ENCODE data around the gene CDKN2AIPNL. TPM values are rescaled to one million over a fixed set of nuclear protein-coding genes. Genes with fewer than 3 reads are reported as not detected.
"Not testable (repeated sequence)": the region's sequence is repeated elsewhere in the genome, so short reads cannot be mapped to it uniquely, and the experiment has no call there.

CDKN2AIPNL gene
- total RNA-seq, 1 experiment from 2014 or later, result 75.7 TPM

DNA sequence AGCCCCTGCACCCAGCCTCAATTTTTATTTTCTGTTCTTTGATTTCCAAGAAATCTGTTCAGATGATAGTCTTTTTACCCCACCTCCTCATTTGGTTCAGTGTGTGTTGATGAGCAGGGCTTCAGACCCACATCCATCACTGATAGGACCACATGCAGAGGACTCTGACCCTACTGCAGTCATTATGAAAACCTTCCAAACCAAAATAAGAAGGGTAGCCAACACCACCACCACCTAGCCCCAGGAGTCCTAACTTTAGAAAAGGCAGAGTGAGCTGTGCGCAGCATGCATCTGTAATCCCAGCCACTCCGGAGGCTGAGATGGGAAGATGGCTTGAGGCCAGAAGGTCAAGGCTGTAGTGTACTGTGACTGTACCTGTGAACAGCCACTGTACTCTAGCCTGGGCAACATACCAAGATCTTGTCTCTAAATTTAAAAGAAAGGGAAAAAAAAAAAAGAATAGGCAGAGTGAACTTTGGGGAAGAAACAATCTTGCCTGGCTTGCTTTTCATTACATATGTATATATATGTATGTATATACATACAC, 13.0 kb downstream of the CDKN2AIPNL start:
- no peak for DNase-seq (ENCODE audit: low read depth)

DNA sequence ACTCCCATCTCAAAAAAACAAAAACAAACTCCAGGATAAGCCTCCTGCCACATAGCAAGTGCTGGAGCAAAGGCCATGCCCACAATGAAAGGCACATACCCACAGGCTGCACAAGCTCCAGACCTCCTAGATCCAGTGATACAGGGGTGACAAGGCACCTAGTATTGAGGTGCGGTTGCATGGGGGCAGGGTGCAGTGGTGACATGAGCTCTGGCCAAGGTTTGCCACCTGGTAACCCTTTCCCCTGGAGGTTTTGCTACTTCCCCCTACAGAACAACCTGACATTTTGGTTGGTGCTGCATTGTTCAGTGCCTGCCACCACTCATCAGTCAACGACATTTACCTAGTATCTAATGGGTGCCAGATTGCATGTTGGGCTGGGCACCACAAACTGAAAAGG, 14.5 kb downstream of the CDKN2AIPNL start:
- DNase-seq (ENCODE audit: low read depth), result no peak

DNA sequence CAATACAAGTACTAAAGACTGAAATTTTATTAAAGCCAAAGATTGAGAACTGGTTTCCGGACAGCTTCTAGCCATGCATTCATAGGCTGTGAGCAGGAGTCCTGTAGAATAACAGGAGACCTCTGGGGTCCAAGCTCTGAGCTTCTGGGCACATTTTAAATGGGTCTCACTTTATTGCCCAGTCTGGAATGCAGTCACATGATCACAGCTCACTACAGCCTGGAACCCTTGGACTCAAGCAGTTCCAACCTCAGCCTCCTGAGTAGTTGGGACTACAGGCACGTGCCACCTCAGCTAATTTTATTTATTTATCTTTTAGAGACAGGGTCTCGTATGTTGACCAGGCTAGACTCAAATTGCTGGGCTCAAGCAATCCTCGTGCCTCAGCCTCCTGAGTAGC, 15.4 kb downstream of the CDKN2AIPNL start:
- no peak for DNase-seq (ENCODE audit: low read depth)

DNA sequence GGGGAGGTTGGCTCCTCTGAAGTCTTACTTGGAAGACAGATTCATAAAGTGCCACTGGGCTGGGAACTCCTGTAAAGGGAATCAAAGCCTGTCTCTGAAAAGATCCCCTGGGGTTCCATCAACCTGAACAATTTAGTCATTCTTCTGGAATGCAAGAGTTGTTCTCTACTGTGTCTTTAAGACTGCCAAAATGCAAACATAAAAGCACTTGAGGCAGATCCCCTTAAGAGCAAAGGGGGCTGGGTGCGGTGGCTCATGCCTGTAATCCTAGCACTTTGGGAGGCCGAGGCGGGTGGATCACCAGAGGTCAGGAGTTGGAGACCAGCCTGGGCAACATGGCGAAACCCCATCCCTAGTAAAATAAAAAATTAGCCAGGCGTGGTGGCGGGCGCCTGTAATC, 16.7 kb downstream of the CDKN2AIPNL start:
- no peak for DNase-seq (ENCODE audit: low read depth)

DNA sequence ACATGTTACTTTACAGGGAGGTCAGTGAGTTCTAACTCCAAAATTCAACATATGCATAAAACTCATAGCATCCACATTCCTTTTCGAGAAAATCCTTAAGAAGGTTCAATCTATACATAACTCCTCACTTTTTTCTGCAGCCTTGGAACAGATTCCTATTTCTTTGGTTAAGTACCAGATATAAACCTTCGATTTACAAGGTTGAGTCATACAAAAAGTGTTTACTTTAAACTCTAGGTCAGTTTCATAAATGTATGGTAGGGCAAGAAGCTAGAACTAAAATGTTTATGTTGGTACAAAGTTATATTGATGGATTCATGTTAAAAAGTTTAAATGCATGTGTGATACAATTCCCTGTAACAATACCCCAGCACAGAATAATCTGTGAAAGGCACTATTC, 19.4 kb downstream of the CDKN2AIPNL start:
- no peak for DNase-seq (ENCODE audit: low read depth)

DNA sequence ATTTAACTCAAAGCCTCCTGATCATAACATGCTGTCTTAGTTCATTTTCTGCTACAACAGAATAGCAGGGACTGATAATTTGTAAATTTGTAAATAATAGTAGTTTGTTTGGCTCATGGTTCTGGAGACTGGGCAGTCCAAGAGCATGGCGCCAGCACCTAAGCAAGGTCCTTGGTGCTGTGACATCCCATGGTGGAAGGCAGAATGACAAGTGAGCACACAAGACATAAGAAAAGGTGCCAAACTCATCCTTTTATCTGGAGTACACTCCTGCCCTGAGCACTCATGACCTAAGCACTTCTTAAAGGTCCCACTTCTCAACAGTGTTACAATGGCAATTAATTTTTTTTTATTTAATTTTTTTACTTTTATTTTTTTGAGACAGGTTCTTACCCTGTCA, 24.2 kb downstream of the CDKN2AIPNL start:
- no peak for DNase-seq (ENCODE audit: low read depth)

DNA sequence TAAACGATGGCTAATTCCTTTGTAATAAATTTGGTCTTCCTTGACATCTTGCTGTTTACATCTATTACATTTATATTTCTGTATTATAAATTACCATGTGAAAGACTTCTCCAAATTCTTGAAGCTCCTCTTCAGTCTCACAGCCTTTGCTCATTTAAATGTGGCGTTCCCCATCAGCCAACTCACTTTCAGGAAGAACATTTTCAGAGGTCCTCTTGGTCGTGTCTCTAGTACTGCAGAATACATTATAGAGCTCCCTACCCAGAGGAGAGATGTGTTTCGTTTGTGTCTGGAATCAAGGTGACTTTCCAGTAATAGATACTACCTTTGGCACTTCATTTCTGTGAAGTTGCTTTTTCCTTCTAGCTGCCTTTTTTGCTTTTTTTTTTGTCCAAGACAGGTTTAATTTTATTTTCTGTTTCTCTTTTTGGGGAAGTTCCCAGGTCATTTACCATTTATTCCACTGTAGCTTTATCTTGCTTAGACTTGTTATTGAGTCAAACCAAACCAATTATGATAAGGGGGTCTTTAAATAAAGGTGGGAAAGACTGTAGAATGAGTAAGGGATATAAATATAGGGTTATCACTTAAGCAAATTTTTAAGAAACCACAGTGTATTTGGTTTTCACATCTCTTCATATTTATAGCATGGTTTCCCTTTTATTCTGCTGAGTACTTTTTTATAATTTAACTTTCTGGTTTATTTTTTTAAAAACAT, 27.5 kb downstream of the CDKN2AIPNL start:
- DNase-seq (ENCODE audit: low read depth), result no peak

DNA sequence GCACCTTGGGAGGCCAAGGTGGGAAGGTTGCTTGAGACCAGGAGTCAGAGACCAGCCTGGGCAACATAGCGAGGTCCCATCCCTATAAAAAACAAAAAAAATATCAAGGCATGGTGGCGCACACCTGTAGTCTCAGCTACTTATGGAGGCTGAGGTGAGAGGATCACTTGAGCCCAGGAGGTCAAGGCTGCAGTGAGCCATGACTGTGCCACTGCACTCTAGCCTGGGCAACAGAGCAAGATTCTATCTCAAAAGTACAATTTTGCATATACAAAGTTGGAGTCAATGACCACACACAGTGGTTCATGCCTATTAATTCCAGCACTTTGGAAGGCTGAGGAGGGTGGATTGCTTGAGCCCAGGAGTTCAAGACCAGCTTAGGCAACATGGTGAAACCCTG, 29.5 kb downstream of the CDKN2AIPNL start:
- DNase-seq (ENCODE audit: low read depth), result not testable (repeated sequence)

DNA sequence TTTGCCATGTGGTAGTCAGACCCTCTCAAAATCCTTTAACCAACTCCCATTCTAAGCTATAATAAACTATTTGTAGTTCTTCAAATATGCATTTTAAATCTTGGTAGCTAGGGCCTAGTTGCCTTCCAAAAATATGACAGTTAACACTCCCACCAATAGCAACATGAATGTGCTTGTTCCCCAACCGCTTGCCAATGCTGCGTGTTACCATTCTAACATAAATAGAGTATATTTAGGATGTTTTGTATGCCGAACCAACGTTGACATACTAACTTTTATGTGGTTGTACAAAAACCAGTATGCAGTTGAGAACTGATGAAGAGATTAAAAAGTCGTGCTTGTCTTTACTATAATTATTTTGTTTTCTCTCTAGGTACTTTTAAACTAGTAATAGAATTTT, 31.3 kb downstream of the CDKN2AIPNL start:
- no peak for DNase-seq (ENCODE audit: low read depth)

DNA sequence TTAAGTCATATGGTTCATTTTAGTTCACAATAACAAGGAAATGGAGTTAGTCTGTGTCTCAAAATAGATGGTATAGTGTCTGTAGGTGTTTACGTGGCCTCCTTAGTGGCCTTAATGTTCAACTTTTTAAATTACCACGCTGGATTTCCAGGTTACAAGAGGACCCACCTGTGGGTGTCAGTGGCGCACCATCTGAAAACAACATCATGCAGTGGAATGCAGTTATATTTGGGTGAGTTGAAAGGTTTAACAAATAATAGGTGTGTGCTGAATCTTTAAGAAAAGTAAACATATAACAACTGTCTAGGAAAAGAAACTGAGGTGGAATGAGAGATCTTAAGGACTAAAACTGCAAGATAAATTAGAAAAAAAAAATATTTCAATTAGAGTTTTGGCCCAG, 37.4 kb downstream of the CDKN2AIPNL start:
- DNase-seq (ENCODE audit: low read depth), result no peak

DNA sequence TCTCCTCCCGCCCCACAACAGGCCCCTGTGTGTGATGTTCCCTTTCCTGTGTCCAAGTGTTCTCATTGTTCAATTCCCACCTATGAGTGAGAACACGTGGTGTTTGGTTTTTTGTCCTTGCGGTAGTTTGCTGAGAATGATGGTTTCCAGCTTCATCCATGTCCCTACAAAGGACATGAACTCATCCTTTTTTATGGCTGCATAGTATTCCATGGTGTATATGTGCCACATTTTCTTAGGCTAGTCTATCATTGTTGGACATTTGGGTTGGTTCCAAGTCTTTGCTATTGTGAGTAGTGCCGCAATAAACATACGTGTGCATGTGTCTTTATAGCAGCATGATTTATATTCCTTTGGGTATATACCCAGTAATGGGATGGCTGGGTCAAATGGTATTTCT, 38.0 kb downstream of the CDKN2AIPNL start:
- DNase-seq (ENCODE audit: low read depth), result not testable (repeated sequence)

DNA sequence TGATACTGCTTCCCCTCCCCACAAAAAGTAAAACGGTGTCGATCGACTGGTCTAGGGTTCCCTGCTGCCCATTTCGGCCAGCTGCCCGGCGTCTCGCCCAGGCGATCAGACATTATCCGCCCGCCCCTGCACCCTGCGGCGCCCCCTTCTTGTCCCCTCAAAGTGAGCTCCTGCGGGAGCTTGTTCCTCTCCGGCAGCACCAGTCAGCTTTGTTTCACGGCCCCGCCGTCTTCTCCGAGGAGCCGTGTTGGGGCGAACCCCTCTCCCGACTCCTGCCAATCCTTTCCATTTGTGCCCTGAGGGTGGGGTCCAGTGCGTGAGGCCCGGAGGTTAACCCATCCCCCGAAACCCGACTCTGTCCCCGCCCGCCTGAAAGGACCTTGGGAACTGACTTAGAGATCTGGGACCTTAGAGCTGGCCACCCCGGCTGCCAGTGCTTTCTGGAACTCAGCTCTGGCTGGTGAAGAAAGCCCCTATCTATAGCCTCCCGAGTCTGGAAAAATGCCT, 39.8 kb downstream of the CDKN2AIPNL start:
- peak; percentile 50 for DNase-seq (ENCODE audit: low read depth)

DNA sequence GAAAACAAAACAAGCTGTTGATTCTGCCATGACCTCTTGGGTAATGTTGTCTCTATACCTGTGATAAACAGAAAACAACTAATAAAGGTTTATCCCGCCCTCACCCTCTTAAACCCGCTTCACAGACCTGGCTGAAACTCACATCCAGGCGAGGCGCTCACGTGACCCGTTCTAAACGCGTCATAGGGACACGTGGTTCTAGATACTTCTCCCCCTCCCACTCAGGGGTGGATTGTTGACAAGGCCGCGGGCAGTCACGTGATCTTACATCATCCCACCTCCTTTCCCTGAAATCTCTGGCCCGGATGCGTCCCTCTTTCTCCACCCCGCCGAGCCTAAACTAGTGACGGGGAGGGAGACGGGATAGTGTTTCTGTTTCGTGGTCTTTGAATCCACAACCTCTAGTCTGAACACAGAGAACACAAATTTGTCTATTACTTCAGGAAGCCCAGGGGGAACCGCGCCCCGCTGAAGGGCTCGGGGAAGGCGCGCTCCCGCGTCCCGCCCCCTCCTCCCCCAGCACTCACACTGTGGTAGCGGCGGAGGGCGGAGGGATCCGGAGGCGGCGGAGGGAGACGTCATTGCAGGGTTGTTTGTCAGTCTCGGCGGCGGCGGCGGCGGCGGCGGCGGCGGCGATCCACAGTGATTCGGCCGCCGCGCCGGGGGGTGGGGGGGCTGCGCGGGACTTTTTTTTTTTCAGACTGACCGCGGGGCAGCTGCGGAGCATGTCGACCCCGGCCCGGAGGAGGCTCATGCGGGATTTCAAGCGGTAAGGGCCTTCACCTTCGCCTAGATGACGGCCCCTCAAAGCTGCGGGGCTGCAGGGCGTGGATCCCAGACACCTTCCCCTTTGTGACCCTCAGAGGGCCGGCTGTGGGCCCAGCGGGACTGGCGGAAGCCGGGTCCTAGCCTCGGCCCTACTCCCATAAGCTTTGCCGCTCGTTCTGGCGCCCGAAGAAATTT, 40.5 kb downstream of the CDKN2AIPNL start, which contains the start of gene UBE2B:
Gene UBE2B (plus strand): TSS at position 699 of the 963 bp plus-strand sequence. CDS start 27 bp downstream, at position 726.
- DNase-seq (ENCODE audit: low read depth), result peak; percentile 100

DNA sequence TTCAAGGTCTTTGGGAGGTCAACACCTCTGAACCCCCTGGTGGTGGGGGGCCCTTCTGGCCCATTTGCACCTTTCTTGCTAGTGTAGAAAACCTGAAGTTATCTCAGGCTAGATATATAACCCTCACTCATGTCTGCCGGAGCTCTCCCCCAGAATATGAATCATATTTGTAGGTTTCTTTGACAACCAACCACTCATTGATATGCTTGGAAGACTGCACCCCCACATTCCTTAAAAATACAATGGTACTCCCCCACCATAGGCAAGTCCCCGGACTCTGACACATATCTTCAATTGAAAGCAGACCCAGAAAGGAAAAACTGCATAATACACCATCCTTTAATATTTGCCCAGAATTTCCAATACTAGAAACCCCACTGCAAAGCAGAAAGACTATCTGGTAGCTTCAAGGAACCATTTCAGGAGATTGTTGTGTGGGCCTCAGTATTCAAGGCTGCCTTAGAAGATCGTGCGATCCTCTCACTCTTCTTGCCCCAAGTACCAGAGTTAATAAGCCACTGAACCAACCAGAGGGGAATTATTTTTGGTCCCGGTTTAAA, 41.3 kb downstream of the CDKN2AIPNL start:
- DNase-seq (ENCODE audit: low read depth), result no peak

DNA sequence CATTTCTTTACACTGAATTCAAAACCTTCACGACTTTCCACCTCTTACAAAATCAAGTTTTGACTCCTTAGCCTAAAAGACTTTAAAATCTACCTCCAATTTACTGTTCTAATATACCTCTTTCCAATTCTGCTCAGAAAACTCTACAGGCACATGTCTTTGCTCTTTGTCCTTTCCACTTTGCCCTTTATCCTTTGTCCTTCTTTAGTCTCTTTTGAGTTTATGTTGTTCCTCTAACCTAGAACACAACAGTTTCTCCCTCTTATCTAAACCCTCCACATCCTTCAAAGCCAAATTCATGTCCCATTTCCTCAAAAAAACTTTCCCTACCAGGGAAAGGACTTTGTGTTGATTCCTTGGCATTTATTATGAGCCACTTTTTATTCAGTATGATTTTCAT, 46.1 kb downstream of the CDKN2AIPNL start:
- no peak for DNase-seq (ENCODE audit: low read depth)

DNA sequence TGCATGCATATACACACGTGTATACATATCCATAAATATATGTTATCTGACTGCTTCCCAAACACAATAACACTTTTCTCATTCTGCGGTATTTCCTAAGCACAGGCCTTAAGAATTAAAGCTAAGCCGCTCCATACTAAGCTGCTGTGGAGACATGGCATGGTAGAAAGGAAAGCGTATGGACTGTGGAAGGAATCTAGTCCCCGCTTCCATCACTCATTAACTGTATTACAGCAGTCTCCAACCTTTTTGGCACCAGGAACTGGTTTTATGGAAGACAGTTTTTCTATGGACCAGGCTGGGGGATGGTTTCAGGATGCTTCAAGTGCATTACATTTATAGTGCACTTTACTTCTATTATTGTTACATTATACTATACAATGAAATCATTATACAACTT, 56.0 kb downstream of the CDKN2AIPNL start:
- DNase-seq (ENCODE audit: low read depth), result no peak

Other genes starting within 250 kb of the CDKN2AIPNL start
- gene SKP1, start 234.9 kb downstream of the CDKN2AIPNL start, total RNA-seq (2014; rRNA removed; shearing (Covaris generic)), result 343 and 386 TPM in 2 replicates
- 416 and 424 TPM in 2 replicates for gene PPP2CA, start 185.8 kb downstream of the CDKN2AIPNL start, total RNA-seq (2014; rRNA removed; shearing (Covaris generic))
- 1.7 and 14.9 TPM in 2 replicates for gene CDKL3, start 44.7 kb downstream of the CDKN2AIPNL start, total RNA-seq (2014; rRNA removed; shearing (Covaris generic))
- 21.6 and 30.0 TPM in 2 replicates for gene UBE2B, start 40.3 kb downstream of the CDKN2AIPNL start, total RNA-seq (2014; rRNA removed; shearing (Covaris generic))
- 10.9 and 21.1 TPM in 2 replicates for gene JADE2, start 113.8 kb upstream of the CDKN2AIPNL start, total RNA-seq (2014; rRNA removed; shearing (Covaris generic))
- gene SAR1B, start 220.9 kb upstream of the CDKN2AIPNL start, total RNA-seq (2014; rRNA removed; shearing (Covaris generic)), result 72.1 and 79.2 TPM in 2 replicates
- 15.4 and 18.9 TPM in 2 replicates for gene SEC24A, start 236.9 kb upstream of the CDKN2AIPNL start, total RNA-seq (2014; rRNA removed; shearing (Covaris generic))